HCT116 (cell line): ENCODE results near the gene NEB. TPM values are rescaled to one million over a fixed set of nuclear protein-coding genes. Genes with fewer than 3 reads are reported as not detected.

Experiments used
- ATAC-seq: fragments of 200-7000 bp; cut with Tn5 transposase; 2 replicates; pipeline ENCODE4 v1.9.1; 2020; ENCODE audit warnings: mild to moderate bottlenecking, moderate library complexity
- BruUV-seq: library from RNA; stranded (reverse); fragments of 400-500 nt; replicated peaks from 2 replicates; lab custom pipeline; 2021; lab: Mats Ljungman, UMichigan
- CTCF ChIA-PET: fragments of 300-600 bp; sonication (Branson Sonifier 250); formaldehyde crosslinking; loops from one replicate; lab custom pipeline; 2021; ENCODE audit warnings: antibody characterized with exemption; lab: Charles Lee
- POLR2A ChIA-PET: fragments of 300-600, 350-600 bp; sonication (Branson Sonifier 250); formaldehyde crosslinking; loops from one replicate; lab custom pipeline; 2021; ENCODE audit warnings: antibody characterized with exemption; lab: Charles Lee
- RAD21 ChIA-PET, 2 experiments: fragments of 300-600 bp; sonication (Branson Sonifier 250); formaldehyde crosslinking; loops; one replicate each; lab custom pipeline; 2023; ENCODE audit warnings: low total read pairs in 2 of 2; ENCODE audit not compliant: uncharacterized antibody in 2 of 2, unreplicated experiment in 2 of 2, low non-redundant PET in 1 of 2; lab: Charles Lee
- DNase-seq: peaks from one replicate; pipeline ENCODE4 v3.0.0-alpha.2; 2010; ENCODE audit warnings: low read depth, low spot score
- H2AFZ ChIP-seq: fragments of 200-600 bp; shearing (Covaris generic), sonication (generic); 2 replicates; pipeline ENCODE4 v1.6.1; 2017; ENCODE audit warnings: low read depth, mixed run types, mixed read lengths, antibody characterized with exemption, low read length; ENCODE audit not compliant: poor library complexity, severe bottlenecking
- H3K27ac ChIP-seq: 2 replicates; pipeline ENCODE4 v1.5.1; 2012; ENCODE audit warnings: low read depth, low read length
- H3K27me3 ChIP-seq: fragments of 200-600 bp; sonication (generic); 2 replicates; pipeline ENCODE4 v1.6.1; 2016; ENCODE audit warnings: mixed run types, low read length, mixed read lengths; ENCODE audit not compliant: insufficient read depth
- H3K36me3 ChIP-seq, 2 experiments: fragments of 200-500 bp in 1 of 2; fragments of 200-600 bp in 1 of 2; sonication (Bioruptor generic) in 1 of 2; sonication (generic) in 1 of 2; 2 replicates each; pipeline versions ENCODE4 v1.5.1 to v1.6.1; 2014 to 2016; ENCODE audit warnings: low read length in 2 of 2, inconsistent platforms in 1 of 2, mixed read lengths in 1 of 2, mixed run types in 1 of 2; ENCODE audit not compliant: insufficient read depth in 2 of 2, control insufficient read depth in 1 of 2
- H3K4me1 ChIP-seq, 2 experiments: fragments of 200-600 bp in 1 of 2; sonication (generic) in 1 of 2; 2 replicates each; pipeline versions ENCODE4 v1.5.1 to v1.6.1; 2012 to 2017; ENCODE audit warnings: low read length in 2 of 2, inconsistent platforms in 1 of 2, mild to moderate bottlenecking in 1 of 2, mixed read lengths in 1 of 2, mixed run types in 1 of 2, moderate library complexity in 1 of 2; ENCODE audit not compliant: insufficient read depth in 2 of 2, control insufficient read depth in 1 of 2
- H3K4me2 ChIP-seq: fragments of 200-600 bp; sonication (generic); 2 replicates; pipeline ENCODE4 v1.6.1; 2017; ENCODE audit warnings: mixed run types, low read length, mixed read lengths
- H3K4me3 ChIP-seq, 2 experiments: fragments of 200-600 bp in 1 of 2; sonication (generic) in 1 of 2; replicated peaks in 1 of 2; 2 replicates each; pipeline ENCODE4 v1.5.1; 2011 to 2016; ENCODE audit warnings: low read length in 2 of 2, control low read depth in 1 of 2, low read depth in 1 of 2, mild to moderate bottlenecking in 1 of 2, mixed read lengths in 1 of 2, mixed run types in 1 of 2
- H3K79me2 ChIP-seq: fragments of 200-600 bp; sonication (generic); 2 replicates; pipeline ENCODE4 v1.6.1; 2017; ENCODE audit warnings: mild to moderate bottlenecking, mixed run types, low read length, moderate library complexity, mixed read lengths; ENCODE audit not compliant: insufficient read depth
- H3K9ac ChIP-seq: fragments of 200-600 bp; sonication (generic); 2 replicates; pipeline ENCODE4 v1.6.1; 2016; ENCODE audit warnings: low read length, mixed read lengths
- H3K9me2 ChIP-seq: fragments of 200-600 bp; sonication (generic), shearing (Covaris generic); 2 replicates; pipeline ENCODE4 v1.6.1; 2017; ENCODE audit warnings: mixed run types, mild to moderate bottlenecking, moderate library complexity; ENCODE audit not compliant: insufficient read depth
- H3K9me3 ChIP-seq, 2 experiments: fragments of 200-500 bp in 1 of 2; fragments of 200-600 bp in 1 of 2; sonication (Bioruptor generic) in 1 of 2; sonication (generic) in 1 of 2; 2 replicates each; pipeline ENCODE4 v1.6.1; 2014 to 2017; ENCODE audit warnings: low read length in 2 of 2, mixed read lengths in 2 of 2, inconsistent platforms in 1 of 2, low read depth in 1 of 2, mild to moderate bottlenecking in 1 of 2, mixed run types in 1 of 2, moderate library complexity in 1 of 2; ENCODE audit not compliant: control insufficient read depth in 1 of 2, insufficient read depth in 1 of 2
- H4K20me1 ChIP-seq: fragments of 200-600 bp; sonication (generic), shearing (Covaris generic); 2 replicates; pipeline ENCODE4 v1.6.1; 2017; ENCODE audit warnings: mixed run types, mild to moderate bottlenecking, moderate library complexity; ENCODE audit not compliant: insufficient read depth
- CEBPB ChIP-seq: IDR thresholded peaks from 2 replicates; pipeline ENCODE4 v1.6.1; 2012; ENCODE audit warnings: low read depth
- ELF1 ChIP-seq: IDR thresholded peaks from 2 replicates; pipeline ENCODE4 v1.6.1; 2012; ENCODE audit warnings: low read depth, borderline replicate concordance
- EZH2 ChIP-seq: fragments of 200-600 bp; sonication (generic); IDR thresholded peaks from 2 replicates; pipeline ENCODE4 v1.6.1; 2017; ENCODE audit warnings: antibody characterized with exemption, mixed run types
- EZH2phosphoT487 ChIP-seq: fragments of 200-600 bp; IDR thresholded peaks from 2 replicates; pipeline ENCODE4 v1.6.1; 2018; ENCODE audit warnings: antibody characterized with exemption, borderline replicate concordance
- RAD21 ChIP-seq: IDR thresholded peaks from 2 replicates; pipeline ENCODE4 v1.6.1; 2012; ENCODE audit warnings: low read depth, mild to moderate bottlenecking
- SIN3A ChIP-seq: IDR thresholded peaks from 2 replicates; pipeline ENCODE4 v1.6.1; 2012; ENCODE audit warnings: low read depth
- SP1 ChIP-seq: IDR thresholded peaks from 2 replicates; pipeline ENCODE4 v1.6.1; 2012; ENCODE audit warnings: low read depth
- SRF ChIP-seq: IDR thresholded peaks from 2 replicates; pipeline ENCODE4 v1.6.1; 2012; ENCODE audit warnings: low read depth
- YY1 ChIP-seq: IDR thresholded peaks from 2 replicates; pipeline ENCODE4 v1.6.1; 2011; ENCODE audit warnings: low read length, low read depth, moderate library complexity, mild to moderate bottlenecking; ENCODE audit not compliant: insufficient replicate concordance; ENCODE audit errors: extremely low read depth
- ZNF274 ChIP-seq: fragments of 200-500 bp; sonication (Bioruptor generic); IDR thresholded peaks from 2 replicates; pipeline ENCODE4 v1.6.1; 2014; ENCODE audit warnings: mild to moderate bottlenecking, low read depth, low read length, inconsistent platforms
- intact Hi-C: fragments of 100-400 bp; cut with micrococcal nuclease; formaldehyde crosslinking; loops from 2 replicates; pipeline ENCODE4 v1.10.0; 2022
- total RNA-seq: library from RNA; stranded (reverse); gene quantifications from one replicate; pipeline ENCODE4 v1.2.1, GENCODE V29; 2021; ENCODE audit not compliant: unreplicated experiment
- TF ChIP-seq, protein P1 (sequence below): IDR thresholded peaks from 2 replicates; pipeline ENCODE4 v1.6.1; 2011; ENCODE audit warnings: mild to moderate bottlenecking, low read length, moderate library complexity; ENCODE audit not compliant: insufficient replicate concordance; ENCODE audit errors: extremely low read depth
- TF ChIP-seq, protein P2 (sequence below): IDR thresholded peaks from 2 replicates; pipeline ENCODE4 v1.6.1; 2012; ENCODE audit warnings: low read depth
- TF ChIP-seq, protein P3 (sequence below): IDR thresholded peaks from 2 replicates; pipeline ENCODE4 v1.6.1; 2012

NEB gene
- total RNA-seq, 1 experiment from 2014 or later, result 0.34 TPM

DNA sequence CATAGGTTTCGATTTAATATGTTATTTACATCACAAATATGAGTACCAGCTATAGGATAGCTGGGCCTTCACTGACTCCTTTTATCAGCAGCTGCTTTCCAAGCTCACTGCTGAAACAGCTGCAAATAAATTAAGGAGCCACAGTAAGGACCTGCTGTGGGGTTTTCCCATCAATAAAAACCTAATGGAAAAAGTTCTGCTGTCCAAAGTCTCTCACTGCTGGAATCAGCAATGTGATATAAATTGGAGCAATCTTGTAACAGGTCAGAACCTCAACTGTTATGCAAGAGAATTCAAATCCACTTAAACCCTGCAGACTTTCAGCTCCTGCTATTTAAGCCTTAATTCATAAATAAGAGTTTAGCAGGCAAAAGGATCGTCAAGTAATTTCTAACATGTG, 61.3 kb downstream of the NEB start:
- Histone ChIP-seq H3K27me3 (no peaks in the 10 kb centered on the region), H3K4me1 (peaks cover 0 to 7% of the 10 kb centered on the region in 2 experiments; a peak in 1 of 4 replicates), H3K27ac (no peak overlapping the region), H3K79me2 (no peaks in the 10 kb centered on the region)
- BruUV-seq, result no TSS peak
- RAD21 ChIA-PET, result no interaction called here
- POLR2A ChIA-PET, result no interaction called here
- TF ChIP-seq, protein P1, sequence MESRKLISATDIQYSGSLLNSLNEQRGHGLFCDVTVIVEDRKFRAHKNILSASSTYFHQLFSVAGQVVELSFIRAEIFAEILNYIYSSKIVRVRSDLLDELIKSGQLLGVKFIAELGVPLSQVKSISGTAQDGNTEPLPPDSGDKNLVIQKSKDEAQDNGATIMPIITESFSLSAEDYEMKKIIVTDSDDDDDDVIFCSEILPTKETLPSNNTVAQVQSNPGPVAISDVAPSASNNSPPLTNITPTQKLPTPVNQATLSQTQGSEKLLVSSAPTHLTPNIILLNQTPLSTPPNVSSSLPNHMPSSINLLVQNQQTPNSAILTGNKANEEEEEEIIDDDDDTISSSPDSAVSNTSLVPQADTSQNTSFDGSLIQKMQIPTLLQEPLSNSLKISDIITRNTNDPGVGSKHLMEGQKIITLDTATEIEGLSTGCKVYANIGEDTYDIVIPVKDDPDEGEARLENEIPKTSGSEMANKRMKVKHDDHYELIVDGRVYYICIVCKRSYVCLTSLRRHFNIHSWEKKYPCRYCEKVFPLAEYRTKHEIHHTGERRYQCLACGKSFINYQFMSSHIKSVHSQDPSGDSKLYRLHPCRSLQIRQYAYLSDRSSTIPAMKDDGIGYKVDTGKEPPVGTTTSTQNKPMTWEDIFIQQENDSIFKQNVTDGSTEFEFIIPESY, result no peak
- no peak for TF ChIP-seq EZH2phosphoT487
- TF ChIP-seq YY1, result no peak
- no peak for TF ChIP-seq EZH2
- no peak for TF ChIP-seq SP1
- TF ChIP-seq RAD21, result no peak
- TF ChIP-seq SIN3A, result no peak
- no peak for TF ChIP-seq ZNF274
- TF ChIP-seq, protein P2, sequence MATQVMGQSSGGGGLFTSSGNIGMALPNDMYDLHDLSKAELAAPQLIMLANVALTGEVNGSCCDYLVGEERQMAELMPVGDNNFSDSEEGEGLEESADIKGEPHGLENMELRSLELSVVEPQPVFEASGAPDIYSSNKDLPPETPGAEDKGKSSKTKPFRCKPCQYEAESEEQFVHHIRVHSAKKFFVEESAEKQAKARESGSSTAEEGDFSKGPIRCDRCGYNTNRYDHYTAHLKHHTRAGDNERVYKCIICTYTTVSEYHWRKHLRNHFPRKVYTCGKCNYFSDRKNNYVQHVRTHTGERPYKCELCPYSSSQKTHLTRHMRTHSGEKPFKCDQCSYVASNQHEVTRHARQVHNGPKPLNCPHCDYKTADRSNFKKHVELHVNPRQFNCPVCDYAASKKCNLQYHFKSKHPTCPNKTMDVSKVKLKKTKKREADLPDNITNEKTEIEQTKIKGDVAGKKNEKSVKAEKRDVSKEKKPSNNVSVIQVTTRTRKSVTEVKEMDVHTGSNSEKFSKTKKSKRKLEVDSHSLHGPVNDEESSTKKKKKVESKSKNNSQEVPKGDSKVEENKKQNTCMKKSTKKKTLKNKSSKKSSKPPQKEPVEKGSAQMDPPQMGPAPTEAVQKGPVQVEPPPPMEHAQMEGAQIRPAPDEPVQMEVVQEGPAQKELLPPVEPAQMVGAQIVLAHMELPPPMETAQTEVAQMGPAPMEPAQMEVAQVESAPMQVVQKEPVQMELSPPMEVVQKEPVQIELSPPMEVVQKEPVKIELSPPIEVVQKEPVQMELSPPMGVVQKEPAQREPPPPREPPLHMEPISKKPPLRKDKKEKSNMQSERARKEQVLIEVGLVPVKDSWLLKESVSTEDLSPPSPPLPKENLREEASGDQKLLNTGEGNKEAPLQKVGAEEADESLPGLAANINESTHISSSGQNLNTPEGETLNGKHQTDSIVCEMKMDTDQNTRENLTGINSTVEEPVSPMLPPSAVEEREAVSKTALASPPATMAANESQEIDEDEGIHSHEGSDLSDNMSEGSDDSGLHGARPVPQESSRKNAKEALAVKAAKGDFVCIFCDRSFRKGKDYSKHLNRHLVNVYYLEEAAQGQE, result no peak
- TF ChIP-seq CEBPB, result no peak
- no peak for TF ChIP-seq ELF1
- TF ChIP-seq, protein P3, sequence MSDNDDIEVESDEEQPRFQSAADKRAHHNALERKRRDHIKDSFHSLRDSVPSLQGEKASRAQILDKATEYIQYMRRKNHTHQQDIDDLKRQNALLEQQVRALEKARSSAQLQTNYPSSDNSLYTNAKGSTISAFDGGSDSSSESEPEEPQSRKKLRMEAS, result no peak
- no peak for TF ChIP-seq SRF
- TF ChIP-seq, all 23 proteins: peak for 0
- Histone ChIP-seq H3K4me2 (no peak overlapping the region), H3K9me3 (no peaks in the 10 kb centered on the region), H3K36me3 (no peaks in the 10 kb centered on the region), H3K4me3 (no peak overlapping the region), H4K20me1 (no peaks in the 10 kb centered on the region), H3K9me2 (no peaks in the 10 kb centered on the region), H2AFZ (no peak overlapping the region), H3K9ac (no peak overlapping the region)
- no peak for DNase-seq
- CTCF ChIA-PET, result no interaction called here
- ATAC-seq, result no peak
- intact Hi-C loops, result no loop called here
